HuH-7.5 (cell line): ENCODE data around the gene SIDT1.

ENCODE experiments used
- DNase-seq: peaks from one replicate; pipeline ENCODE4 v3.0.0; 2011; ENCODE audit warnings: low spot score

The SIDT1 gene

GRCh38 chr3:113597596-113598354, 65.4 kb downstream of the SIDT1 start:
- no peak for DNase-seq

GRCh38 chr3:113600418-113601182, 68.2 kb downstream of the SIDT1 start:
- no peak for DNase-seq

- no peak for DNase-seq
Observed at GRCh38 chr3:113601240-113601639, 68.9 kb downstream of the SIDT1 start.

DNA sequence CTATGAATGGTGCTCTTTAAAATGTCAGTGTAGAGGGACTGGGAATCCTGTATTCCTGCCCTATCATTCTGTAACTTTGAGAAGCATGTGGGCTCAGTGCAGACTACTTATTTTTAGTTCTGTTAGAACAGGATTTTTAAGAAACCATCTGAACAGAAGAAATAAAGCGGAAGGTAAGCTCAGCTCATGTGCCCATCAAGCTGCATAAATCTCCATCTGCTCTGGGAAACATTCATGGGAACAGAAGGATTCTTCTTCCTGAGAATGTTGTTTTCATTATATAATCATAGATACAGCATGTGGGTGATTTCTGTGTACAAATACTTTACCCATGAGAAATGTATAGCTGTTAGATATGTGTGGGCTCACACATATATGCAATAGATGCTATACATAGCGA, 69.9 kb downstream of the SIDT1 start:
- DNase-seq: no peak

- DNase-seq: no peak
Observed at GRCh38 chr3:113602836-113603235, 70.5 kb downstream of the SIDT1 start.

DNA sequence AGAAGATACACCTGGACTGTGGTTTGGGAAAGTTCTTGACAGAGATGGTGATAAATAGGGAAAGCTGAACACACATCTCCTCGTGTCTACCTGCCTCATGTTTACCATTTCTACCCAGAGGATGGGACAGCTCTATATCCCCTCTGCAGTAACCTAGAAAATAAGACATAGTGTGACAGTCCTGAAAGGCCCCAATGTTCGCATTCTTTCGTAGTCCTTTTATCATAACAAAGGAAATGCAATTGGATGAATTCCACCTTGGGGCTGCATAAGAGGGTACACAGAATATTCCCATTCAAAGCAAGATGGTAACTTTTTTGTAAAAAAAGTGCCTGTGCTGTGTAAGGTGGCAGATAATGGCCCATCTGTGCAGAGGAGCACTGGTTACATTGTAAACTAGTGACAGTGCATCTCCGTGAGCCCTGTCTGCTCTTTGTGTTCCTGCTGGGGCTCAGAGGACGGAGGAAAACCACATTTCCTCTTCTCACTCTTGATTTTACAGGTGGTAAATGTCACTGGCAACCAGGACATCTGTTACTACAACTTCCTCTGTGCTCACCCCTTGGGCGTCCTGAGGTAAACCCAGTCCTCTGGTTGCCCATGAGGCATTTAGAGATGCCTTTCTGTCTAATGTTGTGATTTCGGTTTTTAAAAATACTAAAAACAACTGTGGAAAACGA, 74.3 kb downstream of the SIDT1 start:
- DNase-seq: no peak

DNA sequence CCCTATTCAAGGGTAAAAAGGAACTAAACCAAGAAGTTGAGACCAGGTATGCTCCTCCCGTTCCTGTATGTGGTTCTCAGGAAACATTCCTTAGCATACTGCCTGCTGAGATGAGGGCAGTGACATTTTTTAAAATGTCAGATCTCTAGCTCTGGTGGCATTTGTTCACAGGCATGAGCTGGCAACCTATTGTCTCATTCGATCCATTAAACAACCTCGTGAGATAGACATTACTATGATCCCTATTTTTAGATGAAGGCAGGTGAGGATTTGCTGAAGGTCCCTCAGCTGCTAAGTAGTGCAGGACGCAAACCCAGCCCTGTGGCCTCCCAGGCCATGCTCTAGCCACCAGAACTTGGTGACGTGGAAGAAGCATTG, 74.9 kb downstream of the SIDT1 start:
- no peak for DNase-seq

- no peak for DNase-seq
Observed at GRCh38 chr3:113614402-113614801, 82.0 kb downstream of the SIDT1 start.

DNA sequence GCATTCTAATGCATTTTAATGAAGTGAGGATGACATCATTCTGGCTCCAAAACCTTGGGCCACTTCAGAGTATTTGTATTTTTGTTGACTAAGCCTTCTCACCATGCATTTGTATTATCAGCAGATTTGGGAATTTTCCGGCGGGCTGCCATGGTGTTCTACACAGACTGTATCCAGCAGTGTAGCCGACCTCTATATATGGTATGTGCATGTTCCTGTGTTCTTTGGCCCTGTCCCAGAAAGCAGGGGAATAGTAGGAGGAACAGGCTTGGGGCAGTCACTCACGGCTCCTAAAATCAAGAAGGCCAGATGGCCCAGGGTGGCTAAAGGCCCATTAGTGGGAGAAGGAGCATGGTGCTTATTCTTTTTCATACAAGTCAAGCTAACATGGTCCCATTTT, 83.6 kb downstream of the SIDT1 start:
- no peak for DNase-seq

- DNase-seq: no peak
Observed at GRCh38 chr3:113617726-113618125, 85.4 kb downstream of the SIDT1 start.

DNA sequence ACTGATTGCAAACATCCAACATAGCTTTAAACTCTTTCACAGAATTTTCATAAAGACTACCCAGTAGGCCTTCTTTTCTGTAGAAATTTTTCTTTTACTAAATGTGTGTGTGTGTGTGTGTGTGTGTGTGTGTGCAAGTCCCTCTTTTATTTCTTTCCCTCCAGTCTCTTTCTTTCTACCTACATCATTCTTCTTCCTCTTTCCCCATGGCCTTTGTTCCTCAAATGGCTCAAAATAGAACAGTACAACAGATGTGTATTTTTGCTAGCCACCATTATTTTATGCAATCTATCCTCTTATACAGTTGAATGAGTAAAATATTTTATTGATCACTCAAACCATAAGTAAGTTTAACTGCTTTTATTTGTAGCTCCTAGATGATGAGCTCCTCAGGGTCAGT, 87.7 kb downstream of the SIDT1 start:
- DNase-seq: no peak

- DNase-seq: no peak
Observed at GRCh38 chr3:113623324-113623723, 91.0 kb downstream of the SIDT1 start.

DNA sequence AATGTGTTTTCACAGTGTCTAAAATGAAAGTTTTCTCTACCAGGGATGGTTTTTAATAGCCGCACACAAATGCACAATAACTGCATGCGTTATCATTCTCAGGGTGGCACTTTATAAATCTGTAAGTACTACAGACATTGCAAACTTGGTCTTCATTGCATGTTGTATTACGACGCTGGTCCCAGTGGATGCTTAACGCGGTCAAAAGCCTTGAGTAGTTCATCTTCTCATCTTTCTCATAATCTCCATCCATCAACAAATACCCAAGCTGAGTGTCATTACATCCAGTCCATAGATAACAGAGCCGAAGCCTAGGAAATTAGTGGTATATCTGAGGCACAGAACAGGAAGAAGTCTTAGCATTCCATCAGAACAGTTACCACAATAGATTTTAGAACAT, 91.5 kb downstream of the SIDT1 start:
- DNase-seq: no peak

- no peak for DNase-seq
Observed at GRCh38 chr3:113625834-113626233, 93.5 kb downstream of the SIDT1 start.

GRCh38 chr3:113626503-113627371, 94.4 kb downstream of the SIDT1 start:
- DNase-seq: peak; percentile 66

DNA sequence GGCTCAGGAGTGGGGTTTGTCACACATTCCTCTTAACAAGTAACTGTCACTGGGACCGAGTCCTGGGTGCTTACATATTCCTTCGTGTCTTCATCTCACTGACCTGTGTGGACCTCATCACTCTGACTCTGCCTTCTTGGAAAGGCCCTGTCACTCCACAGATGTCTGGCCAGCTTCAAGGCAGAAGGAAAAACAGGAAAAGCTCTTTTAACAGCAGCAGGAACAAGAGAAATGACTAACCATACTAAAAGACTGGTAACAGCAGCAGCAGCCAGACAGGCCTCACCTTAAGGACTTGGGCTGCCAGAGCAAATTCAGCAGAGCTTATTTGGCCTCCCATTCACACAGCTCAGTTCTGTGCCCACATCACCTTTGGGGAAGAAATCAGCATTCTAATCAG, 96.0 kb downstream of the SIDT1 start:
- DNase-seq: no peak

DNA sequence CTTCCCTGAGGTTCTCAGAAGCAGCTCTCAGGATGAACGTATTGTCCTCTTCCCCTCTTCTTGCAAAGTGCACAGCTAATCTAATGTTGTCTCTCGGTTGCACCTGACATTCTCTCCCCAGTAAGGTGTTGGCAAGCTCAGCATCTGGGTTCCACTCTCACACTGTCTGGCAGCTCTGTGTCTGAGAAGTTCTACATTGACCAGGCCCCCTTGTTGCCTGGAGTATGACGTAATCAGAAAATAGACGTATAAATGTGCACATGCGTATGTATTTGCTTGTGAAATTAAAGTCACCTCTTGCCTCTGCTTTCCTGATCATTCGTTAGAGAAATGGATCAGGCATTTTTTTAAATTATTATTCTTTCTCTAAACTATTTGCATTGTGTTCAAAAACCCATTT, 96.4 kb downstream of the SIDT1 start:
- no peak for DNase-seq

DNA sequence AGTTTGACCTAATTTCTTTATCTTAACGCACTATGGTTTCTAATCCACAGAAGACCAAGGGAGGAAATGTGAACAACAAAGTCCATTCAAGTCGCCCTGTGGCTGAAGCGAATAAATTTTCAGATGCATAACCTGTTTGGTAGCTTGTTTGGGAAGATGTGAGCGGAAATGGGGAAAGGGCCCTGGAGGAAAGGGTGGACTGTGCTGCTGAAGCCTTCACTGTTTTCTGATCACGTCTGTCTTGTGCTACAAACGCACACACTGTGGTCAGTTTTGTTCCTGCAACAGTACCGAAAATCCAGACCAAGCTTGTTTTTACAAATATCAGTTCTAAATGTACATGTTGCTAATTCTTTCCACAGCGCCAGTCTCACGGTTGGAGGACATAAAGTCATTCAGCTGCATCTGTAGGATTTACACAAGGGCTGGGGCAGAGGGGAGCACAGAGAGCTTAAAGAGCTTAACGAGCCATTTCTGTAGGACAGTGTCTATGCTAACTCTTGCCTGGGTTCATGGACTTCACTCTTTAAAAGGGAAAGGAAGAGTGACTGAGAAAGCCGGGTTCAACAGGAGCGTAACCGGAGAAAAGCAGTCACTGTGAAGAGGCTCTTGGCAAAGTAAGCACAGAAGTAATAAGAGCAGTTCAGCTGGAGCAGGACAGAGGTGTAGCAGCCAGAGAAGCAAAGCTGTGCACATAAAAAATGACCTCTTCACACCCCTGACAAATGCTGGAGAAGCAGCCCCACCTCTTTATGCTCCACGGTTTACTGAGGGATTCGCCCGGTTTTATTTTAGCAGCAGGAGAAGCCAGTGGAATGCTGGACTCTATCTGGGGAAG, 97.4 kb downstream of the SIDT1 start:
- DNase-seq: no peak

- no peak for DNase-seq
Observed at GRCh38 chr3:113630956-113631542, 98.7 kb downstream of the SIDT1 start.

- DNase-seq: no peak
Observed at GRCh38 chr3:113631573-113631972, 99.2 kb downstream of the SIDT1 start.
